ENCODE results near the gene SUN3.

GRCh38 chr7:48011951-48012350, 17.0 kb downstream of the SUN3 start:
- TF ChIP-seq EZH2 (IDR thresholded peaks at IDR 0.05; ENCODE audit: insufficient read depth, poor library complexity, severe bottlenecking) = no peak
- TF ChIP-seq EZH2phosphoT487 (IDR thresholded peaks at IDR 0.05; ENCODE audit: insufficient read depth, low read depth) = no peak
